Measurements from ENCODE around the gene CD1D. TPM values are rescaled to one million over a fixed set of nuclear protein-coding genes. Genes with fewer than 3 reads are reported as not detected.
"Not testable (repeated sequence)": the region's sequence is repeated elsewhere in the genome, so short reads cannot be mapped to it uniquely, and the experiment has no call there.

CD1D gene
- total RNA-seq, 1 donor from 2014 or later = 0.29 TPM

DNA sequence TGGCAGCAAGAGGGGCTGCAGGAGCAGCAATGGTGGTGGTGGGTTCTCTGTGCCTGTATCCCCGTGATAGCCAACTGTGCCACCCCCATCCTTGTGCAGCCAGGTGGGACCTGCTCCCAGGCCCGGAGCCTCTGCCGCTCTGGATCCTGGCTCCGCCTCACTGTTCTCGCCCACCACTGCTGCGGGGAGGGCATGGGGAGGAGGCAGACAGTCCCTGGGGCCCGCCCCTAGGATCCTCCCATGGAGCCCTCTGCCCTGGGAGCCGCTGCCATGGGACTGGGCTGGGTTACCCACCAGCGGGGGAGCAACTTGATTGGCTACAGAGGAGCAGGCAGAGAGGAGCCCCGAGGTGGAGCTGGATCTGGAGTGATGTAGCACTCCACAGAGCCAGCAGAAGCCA lies 31.6 kb downstream of the CD1D start:
- no peak for DNase-seq (ENCODE audit: extremely low spot score, unreplicated experiment)
- H3K4me1 Mint-ChIP-seq (ENCODE audit: unreplicated experiment) = no peaks in the 10 kb centered on the region
- H3K36me3 Mint-ChIP-seq = no peaks in the 10 kb centered on the region
- H3K27ac Mint-ChIP-seq = no peak overlapping the region
- H3K9me3 Mint-ChIP-seq = no peaks in the 10 kb centered on the region
- TF ChIP-seq, protein P1, sequence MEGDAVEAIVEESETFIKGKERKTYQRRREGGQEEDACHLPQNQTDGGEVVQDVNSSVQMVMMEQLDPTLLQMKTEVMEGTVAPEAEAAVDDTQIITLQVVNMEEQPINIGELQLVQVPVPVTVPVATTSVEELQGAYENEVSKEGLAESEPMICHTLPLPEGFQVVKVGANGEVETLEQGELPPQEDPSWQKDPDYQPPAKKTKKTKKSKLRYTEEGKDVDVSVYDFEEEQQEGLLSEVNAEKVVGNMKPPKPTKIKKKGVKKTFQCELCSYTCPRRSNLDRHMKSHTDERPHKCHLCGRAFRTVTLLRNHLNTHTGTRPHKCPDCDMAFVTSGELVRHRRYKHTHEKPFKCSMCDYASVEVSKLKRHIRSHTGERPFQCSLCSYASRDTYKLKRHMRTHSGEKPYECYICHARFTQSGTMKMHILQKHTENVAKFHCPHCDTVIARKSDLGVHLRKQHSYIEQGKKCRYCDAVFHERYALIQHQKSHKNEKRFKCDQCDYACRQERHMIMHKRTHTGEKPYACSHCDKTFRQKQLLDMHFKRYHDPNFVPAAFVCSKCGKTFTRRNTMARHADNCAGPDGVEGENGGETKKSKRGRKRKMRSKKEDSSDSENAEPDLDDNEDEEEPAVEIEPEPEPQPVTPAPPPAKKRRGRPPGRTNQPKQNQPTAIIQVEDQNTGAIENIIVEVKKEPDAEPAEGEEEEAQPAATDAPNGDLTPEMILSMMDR (conservative IDR thresholded peaks at IDR 0.05) = no peak
- no peaks in the 10 kb centered on the region for H3K27me3 Mint-ChIP-seq
- no peak overlapping the region for H3K4me3 Mint-ChIP-seq

GRCh38 chr1:158223445-158223844 lies 42.8 kb downstream of the CD1D start:
- not testable (repeated sequence) for H3K36me3 Mint-ChIP-seq; H3K4me3 Mint-ChIP-seq; DNase-seq (ENCODE audit: extremely low spot score, unreplicated experiment); H3K27me3 Mint-ChIP-seq; H3K27ac Mint-ChIP-seq; H3K9me3 Mint-ChIP-seq; H3K4me1 Mint-ChIP-seq (ENCODE audit: unreplicated experiment)

DNA sequence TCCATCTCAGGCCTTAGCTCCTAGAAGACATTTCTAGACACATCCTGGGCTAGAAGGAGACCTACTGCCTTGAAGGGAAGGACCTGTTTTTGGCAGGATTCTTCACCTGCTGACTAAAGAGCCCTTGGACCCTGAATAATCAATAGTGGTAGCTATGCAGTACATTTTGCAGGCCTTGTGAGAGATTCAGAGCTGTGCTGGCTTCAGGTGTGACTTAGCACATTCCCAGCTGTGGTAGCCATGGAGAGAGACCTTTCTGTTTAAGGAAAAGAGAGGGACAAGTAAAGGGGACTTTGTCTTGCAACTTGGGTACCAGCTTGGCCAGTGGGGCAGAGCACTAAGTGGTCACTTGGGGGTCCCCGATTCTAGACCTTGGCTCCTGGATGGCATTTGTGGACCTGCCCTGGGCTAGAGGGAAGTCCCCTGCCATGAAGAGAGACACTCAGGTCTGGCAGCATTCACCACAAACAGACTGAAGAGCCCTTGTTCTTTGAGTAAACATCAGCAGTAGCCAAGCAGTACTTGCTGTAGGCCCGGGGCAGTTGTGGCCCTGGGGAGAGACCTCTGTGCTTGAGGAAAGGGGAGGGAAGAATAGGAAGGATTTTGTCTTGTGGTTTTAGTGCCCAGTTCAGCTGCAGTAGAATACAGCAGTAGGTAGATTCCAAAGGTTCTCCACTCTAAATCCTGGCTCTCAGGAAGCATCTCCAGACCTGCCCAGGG lies 47.4 kb downstream of the CD1D start:
- H3K4me3 Mint-ChIP-seq = no peak overlapping the region
- no peaks in the 10 kb centered on the region for H3K4me1 Mint-ChIP-seq (ENCODE audit: unreplicated experiment)
- no peak overlapping the region for H3K27ac Mint-ChIP-seq
- no peak for DNase-seq (ENCODE audit: extremely low spot score, unreplicated experiment)
- TF ChIP-seq, protein P1 (conservative IDR thresholded peaks at IDR 0.05) = no peak
- no peaks in the 10 kb centered on the region for H3K36me3 Mint-ChIP-seq
- peaks cover 4% of the 10 kb centered on the region for H3K9me3 Mint-ChIP-seq
- no peaks in the 10 kb centered on the region for H3K27me3 Mint-ChIP-seq

Other genes starting within 250 kb of the CD1D start
- 15.0 and 51.6 TPM in 2 replicates for gene KIRREL1, start 187.2 kb upstream of the CD1D start, total RNA-seq (ENCODE audit: low replicate concordance)
- gene CD1A, start 73.5 kb downstream of the CD1D start, total RNA-seq (ENCODE audit: low replicate concordance) = not detected in 2 replicates
- not detected in 2 replicates for gene CD1C, start 109.0 kb downstream of the CD1D start, total RNA-seq (ENCODE audit: low replicate concordance)
- not detected in 2 replicates for gene CD1B, start 150.6 kb downstream of the CD1D start, total RNA-seq (ENCODE audit: low replicate concordance)
- not detected in 2 replicates for gene CD1E, start 173.0 kb downstream of the CD1D start, total RNA-seq (ENCODE audit: low replicate concordance)
- not detected in 2 replicates for gene OR10T2, start 218.6 kb downstream of the CD1D start, total RNA-seq (ENCODE audit: low replicate concordance)
- gene OR10K2, start 245.3 kb downstream of the CD1D start, total RNA-seq (ENCODE audit: low replicate concordance) = not detected in 2 replicates